Measurements from ENCODE around the gene FBXO27. TPM values are rescaled to one million over a fixed set of nuclear protein-coding genes. Genes with fewer than 3 reads are reported as not detected.

Gene FBXO27
- polyA plus RNA-seq, 1 donor from 2014 or later, result 2.7 TPM

GRCh38 chr19:39052243-39052746 lies 19.9 kb upstream of the FBXO27 start:
- H3K9ac ChIP-seq (ENCODE audit: low read length), result no peak overlapping the region
- no peak overlapping the region for H3K4me3 ChIP-seq (ENCODE audit: low read length)
- no peaks in the 10 kb centered on the region for H3K9me2 ChIP-seq (ENCODE audit: insufficient read depth, low read length)

GRCh38 chr19:39047073-39047472 lies 14.7 kb upstream of the FBXO27 start:
- H2AFZ ChIP-seq (ENCODE audit: low read depth, low read length), result no peak overlapping the region
- no peaks in the 10 kb centered on the region for H3K79me2 ChIP-seq (replicated peaks; ENCODE audit: insufficient read depth, low read length)
- H3F3A ChIP-seq (ENCODE audit: insufficient read depth, low read length, poor library complexity, severe bottlenecking), result no peaks in the 10 kb centered on the region
- no peak overlapping the region for H3K4me3 ChIP-seq (ENCODE audit: low read length)
- H3K27me3 ChIP-seq (ENCODE audit: insufficient read depth, low read depth, low read length), result no peaks in the 10 kb centered on the region
- H3K36me3 ChIP-seq (ENCODE audit: insufficient read depth, low read length), result no peaks in the 10 kb centered on the region
- no peak overlapping the region for H3K9ac ChIP-seq (ENCODE audit: low read length)
- no peaks in the 10 kb centered on the region for H3K9me2 ChIP-seq (ENCODE audit: insufficient read depth, low read length)
- no peaks in the 10 kb centered on the region for H3K9me3 ChIP-seq (ENCODE audit: low read length)
- no peak overlapping the region for H3K27ac ChIP-seq (ENCODE audit: low read length)
- TF ChIP-seq REST (IDR thresholded peaks at IDR 0.05; ENCODE audit: borderline replicate concordance), result no peak
- TF ChIP-seq CTCF (IDR thresholded peaks at IDR 0.05; ENCODE audit: poor library complexity, severe bottlenecking), result no peak
- TF ChIP-seq RAD21 (conservative IDR thresholded peaks at IDR 0.05), result no peak
- TF ChIP-seq MXI1 (conservative IDR thresholded peaks at IDR 0.05; ENCODE audit: poor library complexity, severe bottlenecking), result no peak
- H3K4me2 ChIP-seq (ENCODE audit: low read length), result no peak overlapping the region
- H4K20me1 ChIP-seq (ENCODE audit: insufficient read depth), result no peaks in the 10 kb centered on the region

More at GRCh38 chr19:39052243-39052746, 19.9 kb upstream of the FBXO27 start:
- no peak overlapping the region for H3K27ac ChIP-seq (ENCODE audit: low read length)
- no peaks in the 10 kb centered on the region for H3K9me3 ChIP-seq (ENCODE audit: low read length)
- H3K79me2 ChIP-seq (replicated peaks; ENCODE audit: insufficient read depth, low read length), result no peaks in the 10 kb centered on the region
- H3K27me3 ChIP-seq (ENCODE audit: insufficient read depth, low read depth, low read length), result no peaks in the 10 kb centered on the region
- no peaks in the 10 kb centered on the region for H4K20me1 ChIP-seq (ENCODE audit: insufficient read depth)
- no peaks in the 10 kb centered on the region for H3F3A ChIP-seq (ENCODE audit: insufficient read depth, low read length, poor library complexity, severe bottlenecking)
- TF ChIP-seq RAD21 (conservative IDR thresholded peaks at IDR 0.05) (no peak), REST (IDR thresholded peaks at IDR 0.05; ENCODE audit: borderline replicate concordance) (no peak), TAF1 (IDR thresholded peaks at IDR 0.05; ENCODE audit: low read depth) (no peak), POLR2AphosphoS5 (IDR thresholded peaks at IDR 0.05) (no peak), SMC3 (conservative IDR thresholded peaks at IDR 0.05; ENCODE audit: poor library complexity) (no peak), EP300 (conservative IDR thresholded peaks at IDR 0.05; ENCODE audit: poor library complexity, severe bottlenecking) (no peak), EZH2 (IDR thresholded peaks at IDR 0.05; ENCODE audit: borderline replicate concordance, insufficient read depth, low read length, poor library complexity, severe bottlenecking) (no peak), MXI1 (conservative IDR thresholded peaks at IDR 0.05; ENCODE audit: poor library complexity, severe bottlenecking) (no peak), CTCF (IDR thresholded peaks at IDR 0.05; ENCODE audit: poor library complexity, severe bottlenecking) (no peak)
- H2AFZ ChIP-seq (ENCODE audit: low read depth, low read length), result no peak overlapping the region
- H3K4me2 ChIP-seq (ENCODE audit: low read length), result no peak overlapping the region
- no peaks in the 10 kb centered on the region for H3K36me3 ChIP-seq (ENCODE audit: insufficient read depth, low read length)

Data from neural cell (in vitro differentiated cells).